Measurements from ENCODE around the gene CRACDL. TPM values are rescaled to one million over a fixed set of nuclear protein-coding genes. Genes with fewer than 3 reads are reported as not detected.

Gene CRACDL
- total and polyA plus RNA-seq, 2 donors (not counting 1 experiment from before 2014, with no cell fraction given), result 0.25 TPM; not detected in 1

DNA sequence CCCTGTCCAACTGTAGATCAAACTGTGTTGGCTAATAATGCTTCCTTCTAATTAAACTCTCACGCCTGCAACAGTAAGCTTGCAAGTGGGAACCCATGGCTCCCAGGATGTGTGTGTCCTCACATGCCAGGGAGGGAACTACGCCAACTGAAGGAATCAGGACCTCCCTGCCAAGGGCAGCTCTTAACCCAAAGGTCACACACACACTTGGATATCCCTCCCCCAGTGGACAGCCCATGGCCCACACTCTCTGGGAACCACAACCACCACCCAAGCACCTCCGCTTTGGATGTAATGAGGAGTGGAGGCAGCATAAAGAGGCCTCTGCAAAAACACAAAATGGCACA is 102.1 kb downstream of the CRACDL start:
- Mint-ChIP-seq H3K9me3 (ENCODE audit: insufficient read depth) (no peaks in the 10 kb centered on the region), H3K4me1 (peaks cover 7% of the 10 kb centered on the region), H3K27me3 (no peaks in the 10 kb centered on the region), H3K4me3 (no peak overlapping the region), H3K27ac (no peak overlapping the region)
- no peaks in the 10 kb centered on the region for H3K36me3 ChIP-seq (replicated peaks in 1 of 2; ENCODE audit: control extremely low read depth in 1 of 2, control insufficient read depth in 1 of 2, extremely low read depth in 1 of 2, insufficient read depth in 2 of 2, low read length in 1 of 2)
- no peaks in the 10 kb centered on the region for H3K79me2 ChIP-seq (ENCODE audit: control insufficient read depth, insufficient read depth, low read length)
- peaks cover 0 to 3% of the 10 kb centered on the region in 2 donors for H3K4me1 ChIP-seq (ENCODE audit: control insufficient read depth in 2 of 2, insufficient read depth in 2 of 2, low read length in 2 of 2)
- intact Hi-C loops (cut with micrococcal nuclease), result loop anchor here (10.0 kb wide), 1 partner anchor 341 kb away; no protein-coding TSS in a partner anchor
- H3K4me2 ChIP-seq (replicated peaks; ENCODE audit: low read depth, low read length, poor library complexity, severe bottlenecking), result no peak overlapping the region
- H3K4me3 ChIP-seq (ENCODE audit: control extremely low read depth in 1 of 5, extremely low read depth in 1 of 5, insufficient read depth in 1 of 5, low read depth in 2 of 5, low read length in 4 of 5), result no peak overlapping the region
- no peaks in the 10 kb centered on the region for H3K9me3 ChIP-seq (ENCODE audit: control extremely low read depth in 1 of 3, control insufficient read depth in 2 of 3, insufficient read depth in 1 of 3, low read length in 2 of 3)
- ChIA-PET CTCF (interaction anchor here (1.0 to 2.3 kb wide), 2 partner anchors 183 to 184 kb away, joined by 3 to 13 read pairs; no protein-coding TSS in a partner anchor), POLR2A (no interaction called here)
- 100% methylated on average over 2 of the region's 3 CpGs for WGBS (ENCODE audit: insufficient coverage)
- DNase-seq, result no peak
- H3K27ac ChIP-seq (ENCODE audit: low read length in 2 of 2), result no peak overlapping the region
- H3K9ac ChIP-seq (ENCODE audit: low read length), result no peak overlapping the region
- TF ChIP-seq, protein P1, sequence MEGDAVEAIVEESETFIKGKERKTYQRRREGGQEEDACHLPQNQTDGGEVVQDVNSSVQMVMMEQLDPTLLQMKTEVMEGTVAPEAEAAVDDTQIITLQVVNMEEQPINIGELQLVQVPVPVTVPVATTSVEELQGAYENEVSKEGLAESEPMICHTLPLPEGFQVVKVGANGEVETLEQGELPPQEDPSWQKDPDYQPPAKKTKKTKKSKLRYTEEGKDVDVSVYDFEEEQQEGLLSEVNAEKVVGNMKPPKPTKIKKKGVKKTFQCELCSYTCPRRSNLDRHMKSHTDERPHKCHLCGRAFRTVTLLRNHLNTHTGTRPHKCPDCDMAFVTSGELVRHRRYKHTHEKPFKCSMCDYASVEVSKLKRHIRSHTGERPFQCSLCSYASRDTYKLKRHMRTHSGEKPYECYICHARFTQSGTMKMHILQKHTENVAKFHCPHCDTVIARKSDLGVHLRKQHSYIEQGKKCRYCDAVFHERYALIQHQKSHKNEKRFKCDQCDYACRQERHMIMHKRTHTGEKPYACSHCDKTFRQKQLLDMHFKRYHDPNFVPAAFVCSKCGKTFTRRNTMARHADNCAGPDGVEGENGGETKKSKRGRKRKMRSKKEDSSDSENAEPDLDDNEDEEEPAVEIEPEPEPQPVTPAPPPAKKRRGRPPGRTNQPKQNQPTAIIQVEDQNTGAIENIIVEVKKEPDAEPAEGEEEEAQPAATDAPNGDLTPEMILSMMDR (IDR thresholded peaks at IDR 0.05), result no peak
- no peak for TF ChIP-seq EZH2 (IDR thresholded peaks at IDR 0.05; ENCODE audit: borderline replicate concordance, insufficient read depth, low read depth, low read length, poor library complexity, severe bottlenecking)
- no peak for ATAC-seq (ENCODE audit: low read depth)
- no peak overlapping the region for H2AFZ ChIP-seq (ENCODE audit: insufficient read depth, low read depth, low read length, poor library complexity, severe bottlenecking)
- no peaks in the 10 kb centered on the region for H4K20me1 ChIP-seq (ENCODE audit: control insufficient read depth, insufficient read depth, low read length, poor library complexity, severe bottlenecking)
- H3K27me3 ChIP-seq (replicated peaks in 1 of 4; ENCODE audit: control extremely low read depth in 1 of 4, control insufficient read depth in 3 of 4, insufficient read depth in 4 of 4, low read length in 3 of 4), result no peaks in the 10 kb centered on the region

- Histone ChIP-seq H4K20me1 (ENCODE audit: control insufficient read depth, insufficient read depth, low read length, poor library complexity, severe bottlenecking) (no peaks in the 10 kb centered on the region), H3K4me1 (ENCODE audit: control insufficient read depth in 2 of 2, insufficient read depth in 2 of 2, low read length in 2 of 2) (peaks cover 0 to 3% of the 10 kb centered on the region in 2 donors), H3K4me2 (replicated peaks; ENCODE audit: low read depth, low read length, poor library complexity, severe bottlenecking) (no peak overlapping the region), H3K79me2 (ENCODE audit: control insufficient read depth, insufficient read depth, low read length) (no peaks in the 10 kb centered on the region), H3K27ac (ENCODE audit: low read length in 2 of 2) (no peak overlapping the region), H2AFZ (ENCODE audit: insufficient read depth, low read depth, low read length, poor library complexity, severe bottlenecking) (no peak overlapping the region), H3K27me3 (replicated peaks in 1 of 4; ENCODE audit: control extremely low read depth in 1 of 4, control insufficient read depth in 3 of 4, insufficient read depth in 4 of 4, low read length in 3 of 4) (no peaks in the 10 kb centered on the region), H3K9ac (ENCODE audit: low read length) (no peak overlapping the region), H3K4me3 (ENCODE audit: control extremely low read depth in 1 of 5, extremely low read depth in 1 of 5, insufficient read depth in 1 of 5, low read depth in 2 of 5, low read length in 4 of 5) (no peak overlapping the region), H3K36me3 (replicated peaks in 1 of 2; ENCODE audit: control extremely low read depth in 1 of 2, control insufficient read depth in 1 of 2, extremely low read depth in 1 of 2, insufficient read depth in 2 of 2, low read length in 1 of 2) (no peaks in the 10 kb centered on the region), H3K9me3 (ENCODE audit: control extremely low read depth in 1 of 3, control insufficient read depth in 2 of 3, insufficient read depth in 1 of 3, low read length in 2 of 3) (no peaks in the 10 kb centered on the region)
- Mint-ChIP-seq H3K4me1 (peaks cover 7% of the 10 kb centered on the region), H3K9me3 (ENCODE audit: insufficient read depth) (no peaks in the 10 kb centered on the region), H3K27me3 (no peaks in the 10 kb centered on the region), H3K27ac (no peak overlapping the region), H3K4me3 (no peak overlapping the region)
- 61% methylated on average over 3 of the region's 7 CpGs for WGBS (ENCODE audit: insufficient coverage)
- ATAC-seq (ENCODE audit: low read depth), result no peak
- TF ChIP-seq, protein P1 (IDR thresholded peaks at IDR 0.05), result no peak
- no peak for TF ChIP-seq EZH2 (IDR thresholded peaks at IDR 0.05; ENCODE audit: borderline replicate concordance, insufficient read depth, low read depth, low read length, poor library complexity, severe bottlenecking)
- ChIA-PET CTCF (interaction anchor here (2.3 kb wide), 1 partner anchor 184 kb away, joined by 13 read pairs; no protein-coding TSS in a partner anchor), POLR2A (no interaction called here)
- intact Hi-C loops (cut with micrococcal nuclease), result loop anchor here (10.0 kb wide), 1 partner anchor 341 kb away; no protein-coding TSS in a partner anchor
- no peak for DNase-seq
These were observed 102.7 kb downstream of the CRACDL start for GRCh38 chr2:98833172-98833916.

Data from B cell (primary cell).